NCI-H2107 treated with DMSO at 0.1 percent for 48 hours (cell line): ENCODE measurements around the gene CHCHD6.

Experiments used
- DNase-seq: peaks from one replicate; lab custom pipeline; 2025; ENCODE audit not compliant: unreplicated experiment; lab: John Stamatoyannopoulos, UW

The CHCHD6 gene

DNA sequence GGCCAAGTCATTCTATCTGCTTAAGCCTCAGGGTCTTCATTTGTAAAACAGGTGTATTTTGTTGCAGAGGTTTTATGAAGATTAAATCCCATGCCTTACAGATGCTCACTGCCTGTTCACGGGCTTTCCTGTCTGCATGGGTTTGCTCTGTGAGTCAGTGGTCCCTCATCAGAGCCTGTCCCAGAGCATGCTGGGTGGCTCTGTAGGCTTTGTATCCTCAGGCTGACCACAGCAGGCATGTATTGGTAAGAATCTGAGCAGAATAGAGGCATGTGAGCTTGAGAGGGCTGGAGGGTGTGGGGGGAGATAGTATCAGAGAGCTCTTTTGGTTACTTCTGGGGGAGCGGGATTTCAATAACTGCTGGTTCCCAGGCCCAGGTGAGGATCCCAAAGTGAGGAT, 233.5 kb downstream of the CHCHD6 start:
- no peak for DNase-seq

DNA sequence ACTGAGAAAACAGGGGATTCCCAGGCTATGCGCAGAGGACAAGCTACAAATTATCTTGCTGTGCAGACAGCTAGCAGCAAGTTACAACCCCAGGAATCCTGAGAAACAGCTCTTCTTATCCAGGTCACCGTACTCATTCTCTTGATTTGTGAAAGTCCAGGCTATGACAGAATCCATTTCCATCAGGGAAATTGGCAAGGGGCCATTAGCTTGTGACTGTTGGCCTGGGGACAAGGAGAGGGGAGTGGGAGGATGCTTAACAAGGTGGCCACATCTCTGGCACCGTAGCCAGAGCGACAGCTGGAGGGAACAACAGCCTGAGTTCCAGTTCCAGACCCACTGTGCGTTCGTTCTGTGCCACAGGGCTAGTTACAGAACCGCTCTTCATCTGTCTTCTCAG, 233.9 kb downstream of the CHCHD6 start:
- DNase-seq = no peak

DNA sequence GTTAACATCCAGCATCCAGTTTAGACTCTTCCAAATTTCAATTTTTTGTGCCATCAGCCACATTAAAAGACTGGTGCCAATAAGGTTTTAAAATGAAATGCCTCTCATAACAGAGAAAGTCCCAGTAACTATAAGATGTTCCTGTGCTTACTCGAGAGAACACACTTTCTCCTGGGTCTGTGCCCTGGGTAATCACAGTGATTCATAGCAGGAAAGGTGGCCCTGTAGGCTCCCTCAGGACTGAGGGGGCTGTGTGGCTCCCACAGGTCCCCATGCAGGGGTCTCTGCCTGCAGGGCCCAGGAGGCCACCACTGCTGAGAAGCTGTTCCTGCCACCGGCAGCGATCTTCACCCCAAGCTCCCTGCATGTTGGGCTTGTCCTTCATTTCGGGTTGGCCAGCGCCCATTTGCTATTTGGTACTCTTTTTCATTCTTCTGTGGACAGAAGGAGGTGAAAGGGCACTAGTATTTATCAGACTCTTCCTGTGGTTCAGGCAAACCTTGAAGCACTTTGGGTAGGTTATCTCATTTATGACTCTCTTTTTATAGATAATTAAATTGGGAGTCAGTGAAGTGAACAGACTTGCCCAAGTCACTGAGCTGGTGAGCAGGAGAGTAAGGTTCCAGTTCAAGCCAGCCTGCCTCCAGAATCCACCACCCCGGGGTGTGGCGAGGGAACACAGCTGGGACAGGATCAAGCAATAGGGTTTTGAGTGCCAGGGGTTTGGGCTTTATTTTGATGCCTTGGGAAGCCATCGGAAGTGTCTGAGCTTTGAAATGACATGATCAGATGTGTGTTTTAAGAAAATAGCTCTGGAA, 234.7 kb downstream of the CHCHD6 start:
- no peak for DNase-seq

DNA sequence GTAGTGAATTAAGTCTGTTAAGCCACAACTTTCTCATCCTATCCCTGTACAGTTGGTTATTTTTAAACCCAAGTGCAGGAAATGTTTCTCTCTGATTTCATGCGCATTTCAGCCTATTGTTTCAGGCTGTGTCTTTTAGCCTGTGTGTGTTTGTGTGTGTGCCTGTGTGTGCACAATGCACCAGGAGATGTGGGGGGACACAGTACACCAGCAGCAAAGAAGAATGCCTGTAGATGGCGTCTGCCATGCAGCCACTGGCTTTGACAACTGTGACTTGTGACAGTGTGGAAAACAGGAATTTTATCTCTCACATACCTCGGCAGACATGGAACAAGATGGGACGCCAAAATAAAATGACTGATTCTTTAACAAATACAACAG, 235.3 kb downstream of the CHCHD6 start:
- no peak for DNase-seq

DNA sequence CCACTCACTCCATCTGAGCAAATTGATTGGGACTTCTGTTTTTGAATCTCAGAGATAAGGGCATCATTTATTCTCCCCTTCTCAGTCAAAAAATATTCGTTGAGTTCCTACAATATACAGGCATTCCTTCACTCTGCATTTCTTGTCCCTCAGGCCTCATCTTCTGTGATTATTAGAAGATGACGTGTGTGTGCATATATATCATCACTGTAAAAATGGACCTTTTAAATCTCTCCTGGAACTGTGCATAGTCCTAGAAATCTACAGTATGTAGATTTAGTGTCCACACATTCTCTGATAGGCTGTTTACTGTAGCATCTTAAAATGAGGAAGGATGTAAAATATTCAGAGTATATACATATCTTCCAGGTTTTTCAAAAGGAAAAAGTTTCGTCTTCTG, 235.7 kb downstream of the CHCHD6 start:
- DNase-seq = no peak

DNA sequence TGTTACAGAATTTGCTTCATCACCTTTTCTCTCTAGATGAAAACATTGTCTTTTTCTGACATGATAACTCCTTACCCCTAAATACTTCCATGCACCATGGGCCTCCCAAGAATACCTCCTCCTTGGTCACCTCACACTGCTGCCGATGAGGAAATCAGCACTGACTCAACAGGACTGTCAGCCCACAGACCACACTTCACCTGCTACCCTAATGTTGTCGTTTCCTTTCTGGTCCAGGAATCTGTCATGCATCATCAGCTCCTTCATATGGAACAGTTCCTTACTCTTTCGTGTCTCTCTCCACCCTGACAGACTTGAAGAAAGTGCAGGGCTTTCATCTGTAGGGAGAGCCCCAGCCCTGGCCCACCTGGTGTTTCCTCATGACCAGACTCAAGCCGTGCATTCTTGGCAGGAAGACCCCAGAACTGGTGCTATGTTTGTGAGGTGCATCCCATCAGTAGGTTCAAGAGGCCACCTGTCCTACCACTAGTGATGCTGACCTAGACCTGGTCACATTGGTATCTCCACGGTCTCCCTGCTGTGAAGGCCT, 237.8 kb downstream of the CHCHD6 start:
- DNase-seq = no peak

DNA sequence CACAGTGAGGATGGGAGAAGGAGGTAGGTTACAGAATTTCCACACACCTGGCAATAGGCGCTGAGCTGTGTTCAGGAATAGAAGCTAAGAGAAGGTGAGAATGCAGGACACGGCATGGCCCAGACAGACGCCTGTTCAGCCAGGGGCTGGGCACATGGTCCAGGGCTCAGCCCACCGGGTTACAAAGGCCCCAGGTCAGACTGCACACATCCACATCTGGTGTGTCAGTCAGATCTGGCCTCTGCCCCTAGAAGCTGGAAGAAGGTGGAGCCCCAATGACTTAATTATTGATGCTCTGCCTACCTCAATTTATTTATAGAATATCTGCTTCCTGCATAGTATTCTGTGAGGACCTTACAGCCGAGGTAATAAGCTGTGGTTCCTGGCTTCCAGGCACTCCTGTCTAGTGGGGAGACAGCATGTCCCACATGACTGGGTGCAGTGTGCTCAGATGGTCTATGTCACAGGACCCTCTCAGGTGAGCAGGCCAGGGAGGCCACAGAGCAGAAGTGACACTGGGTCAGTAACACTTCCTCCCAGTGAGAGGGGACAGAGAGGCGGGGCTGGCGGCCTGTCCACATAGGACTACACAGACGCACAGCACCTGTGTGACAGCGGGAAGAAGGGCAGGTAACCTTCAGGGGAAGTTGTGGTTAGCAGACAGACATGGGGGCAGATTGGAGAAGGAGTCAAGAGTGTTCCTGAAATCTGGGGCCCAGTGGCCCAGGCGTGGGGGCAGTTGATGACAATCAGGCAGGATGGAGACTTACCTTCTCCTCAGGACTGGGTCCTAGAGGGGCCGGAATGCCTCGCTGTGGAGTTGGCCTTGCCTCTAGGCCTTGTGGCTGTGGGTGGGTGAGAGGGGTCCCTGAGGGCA, 240.3 kb downstream of the CHCHD6 start:
- DNase-seq = no peak

DNA sequence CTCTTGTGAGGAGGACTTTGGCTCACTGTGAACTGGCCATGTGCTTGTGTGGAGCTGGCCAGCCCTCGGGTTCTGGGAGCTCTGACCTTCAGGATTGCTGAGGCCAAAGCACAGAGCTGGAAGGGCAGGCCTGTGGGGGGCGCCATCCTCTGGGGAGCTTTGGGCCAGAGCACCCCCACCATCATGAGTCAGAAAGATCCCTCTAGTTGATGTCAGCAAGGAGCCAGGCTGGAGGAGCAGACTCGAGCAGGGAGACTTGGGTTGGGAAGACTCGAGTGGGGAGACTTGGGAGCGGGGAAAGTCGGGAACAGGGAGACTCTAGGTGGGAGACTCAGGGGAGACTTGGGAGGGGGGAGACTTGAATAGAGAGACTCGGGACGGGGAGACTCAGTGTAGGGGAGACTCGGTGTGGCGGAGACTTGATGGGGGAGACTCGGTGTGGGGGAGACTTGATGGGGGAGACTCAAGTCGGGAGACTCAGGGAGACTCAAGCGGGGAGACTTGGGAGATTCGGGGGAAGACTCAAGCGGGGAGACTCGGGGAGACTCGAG, 241.2 kb downstream of the CHCHD6 start:
- no peak for DNase-seq

DNA sequence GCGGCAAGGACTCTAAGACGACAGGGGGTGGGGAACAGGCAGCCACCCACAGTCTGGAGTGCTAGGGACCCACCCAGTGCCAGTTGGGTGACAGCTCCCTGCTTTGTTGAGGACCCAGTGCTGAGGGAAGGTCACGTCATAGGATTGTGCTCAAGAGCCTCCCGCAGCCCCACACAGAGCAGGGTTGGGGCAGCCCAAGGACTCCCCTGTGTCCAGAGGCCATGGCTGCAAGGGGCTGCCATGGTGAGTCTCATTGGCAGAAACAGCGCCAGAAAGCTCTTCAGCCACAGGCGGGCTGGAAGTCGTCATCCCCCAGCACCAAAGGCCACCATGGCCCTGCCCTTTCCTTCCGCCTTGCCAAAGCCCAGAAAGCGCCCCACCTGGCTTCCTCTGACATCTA, 241.9 kb downstream of the CHCHD6 start:
- DNase-seq = no peak

DNA sequence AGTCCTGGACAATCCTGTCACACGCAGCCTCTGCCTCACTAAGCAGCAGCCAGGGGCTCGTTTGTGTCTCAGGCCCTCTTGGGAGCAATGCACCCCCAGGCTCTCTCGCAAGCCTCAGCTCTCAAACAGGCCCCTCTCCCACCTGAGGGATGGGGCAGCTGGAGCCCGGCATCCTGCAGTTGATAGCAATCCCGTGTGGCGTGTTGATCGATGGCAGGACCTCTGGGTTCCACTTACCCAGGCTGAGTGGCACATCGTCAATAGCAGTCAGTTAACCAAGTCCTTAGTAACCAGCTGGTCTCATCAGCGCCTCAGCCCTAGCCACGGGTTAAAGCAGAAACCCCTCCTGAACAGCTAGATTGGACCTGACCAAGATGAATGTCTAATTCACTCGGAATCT, 242.4 kb downstream of the CHCHD6 start:
- DNase-seq = no peak

DNA sequence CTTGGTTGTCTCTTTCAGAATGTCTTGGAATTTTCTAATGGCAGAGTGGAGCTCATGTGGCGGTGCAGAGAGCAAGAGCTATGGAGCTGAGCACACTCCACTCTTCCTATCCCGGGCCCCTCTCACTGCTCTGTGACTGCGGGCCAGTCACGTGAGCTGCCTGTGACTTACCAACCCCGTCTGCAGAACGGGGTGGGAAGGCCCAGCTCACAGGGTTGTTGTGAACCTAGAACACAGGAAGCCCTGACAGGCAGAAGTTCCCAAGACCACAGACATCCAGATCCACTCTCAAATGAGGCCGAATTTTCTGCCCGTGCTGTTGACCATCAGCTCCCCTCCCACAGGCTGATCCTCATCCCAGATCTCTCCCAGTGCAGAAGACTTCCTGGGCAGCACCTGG, 243.4 kb downstream of the CHCHD6 start:
- DNase-seq = no peak

DNA sequence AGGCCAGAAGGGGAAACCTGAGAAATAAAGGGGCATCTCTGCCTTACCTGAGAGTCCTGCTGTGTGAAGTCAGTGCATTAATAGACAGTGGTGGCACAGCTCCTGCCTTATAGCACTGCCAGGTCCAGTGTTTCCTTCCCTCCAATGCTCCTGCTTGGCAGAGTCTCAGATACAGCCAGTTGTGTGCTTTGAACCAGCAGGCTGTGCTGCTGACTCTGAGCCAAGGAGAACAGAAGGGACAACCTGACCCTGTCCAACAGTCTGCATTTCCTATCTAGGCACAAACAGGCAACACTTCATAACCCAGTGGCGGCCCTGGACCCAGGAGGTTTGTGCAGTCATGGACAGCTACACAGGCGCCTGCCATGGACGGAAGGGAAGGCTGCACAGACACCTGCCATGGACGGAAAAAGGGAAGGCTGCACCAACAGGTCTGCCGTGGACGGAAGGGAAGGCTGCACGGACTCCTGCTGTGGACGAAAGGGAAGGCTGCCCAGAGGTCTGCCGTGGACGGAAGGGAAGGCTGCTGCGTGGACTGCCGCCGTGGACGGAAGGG, 245.0 kb downstream of the CHCHD6 start:
- DNase-seq = no peak

DNA sequence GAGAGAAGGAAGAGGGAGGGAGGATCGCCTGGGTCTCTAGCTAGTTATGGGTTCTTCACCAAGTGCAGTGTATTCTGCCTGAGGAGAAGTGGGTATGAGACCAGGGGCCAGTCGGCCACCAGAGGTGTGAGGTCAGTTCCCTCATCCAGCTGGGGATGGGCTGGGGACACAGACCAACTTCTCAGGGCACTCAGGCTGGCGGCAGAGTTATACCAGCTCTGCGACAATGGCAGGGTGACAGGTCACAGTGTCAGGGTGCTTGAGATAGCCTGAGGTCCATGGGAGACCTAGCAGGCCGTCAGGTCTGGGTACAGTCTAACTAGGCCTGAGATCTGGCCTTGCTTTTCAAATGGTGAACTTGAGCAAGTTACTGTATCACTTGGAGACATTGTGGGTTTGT, 247.5 kb downstream of the CHCHD6 start:
- DNase-seq = no peak

DNA sequence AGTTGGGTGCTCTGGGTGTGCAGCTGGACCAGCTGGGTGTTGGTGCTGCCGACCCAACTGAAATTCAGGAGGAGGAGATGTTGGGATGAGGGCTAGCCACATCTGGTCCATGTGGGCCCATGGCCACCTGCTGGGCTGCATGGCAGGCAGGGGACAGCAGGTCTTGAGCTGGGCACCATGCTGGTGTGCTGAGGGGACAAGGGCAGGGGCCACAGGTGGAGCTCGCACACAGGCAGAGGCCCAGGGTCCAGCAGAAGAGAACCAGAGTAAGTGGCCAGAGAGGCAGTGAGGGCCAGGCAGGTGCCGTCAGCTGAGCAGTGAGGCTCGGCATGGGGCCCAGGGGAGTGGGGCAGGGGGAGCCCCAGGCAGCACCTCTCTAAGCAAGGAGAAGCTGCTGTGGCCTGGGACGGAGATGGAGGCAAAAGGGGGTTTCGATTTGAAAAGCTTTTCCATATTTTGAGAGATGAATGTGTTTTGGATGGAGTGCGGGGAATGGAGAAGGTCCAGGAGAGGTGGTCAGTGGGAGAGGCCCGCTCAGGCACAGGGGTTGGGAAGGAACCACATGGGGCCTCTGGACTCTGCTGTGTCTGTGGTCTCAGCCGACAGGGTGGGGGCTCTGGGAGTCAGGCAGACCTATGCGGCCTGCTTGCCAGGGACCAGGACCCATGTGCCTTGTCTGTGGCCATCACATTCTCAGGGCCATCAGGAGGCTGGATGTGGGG, 248.4 kb downstream of the CHCHD6 start:
- no peak for DNase-seq

DNA sequence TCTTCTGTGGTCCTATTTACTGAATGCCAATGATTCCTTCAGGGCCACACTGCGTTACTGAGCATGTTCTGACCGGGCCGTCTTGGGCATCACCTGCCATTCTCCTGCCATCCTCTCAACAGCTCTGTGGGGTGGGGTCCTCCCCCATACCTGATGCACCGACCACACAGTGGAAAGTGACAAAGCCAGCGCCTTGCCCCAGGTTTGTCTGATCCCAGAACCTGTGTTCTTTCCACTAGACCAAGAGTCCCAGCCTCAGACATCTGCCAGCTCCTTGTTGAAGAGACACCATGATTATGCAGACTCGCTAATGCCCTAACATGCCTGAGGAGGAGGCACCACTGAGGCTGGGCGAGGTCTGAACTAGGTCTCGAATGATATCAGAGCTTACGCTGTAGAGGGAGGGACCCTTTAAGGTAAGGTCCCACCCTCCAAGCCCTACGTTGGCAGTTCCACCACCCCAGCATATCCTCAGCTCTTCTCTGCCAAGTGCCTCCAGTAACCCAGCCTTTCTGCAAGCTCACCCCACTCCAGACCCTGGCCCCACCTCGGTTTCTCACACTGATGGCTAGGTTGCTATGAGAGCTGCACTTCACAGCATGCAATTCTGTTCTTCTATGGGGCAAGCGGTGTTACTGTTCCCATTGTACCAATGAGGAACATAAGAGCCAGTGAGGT, 249.1 kb downstream of the CHCHD6 start:
- DNase-seq = no peak

DNA sequence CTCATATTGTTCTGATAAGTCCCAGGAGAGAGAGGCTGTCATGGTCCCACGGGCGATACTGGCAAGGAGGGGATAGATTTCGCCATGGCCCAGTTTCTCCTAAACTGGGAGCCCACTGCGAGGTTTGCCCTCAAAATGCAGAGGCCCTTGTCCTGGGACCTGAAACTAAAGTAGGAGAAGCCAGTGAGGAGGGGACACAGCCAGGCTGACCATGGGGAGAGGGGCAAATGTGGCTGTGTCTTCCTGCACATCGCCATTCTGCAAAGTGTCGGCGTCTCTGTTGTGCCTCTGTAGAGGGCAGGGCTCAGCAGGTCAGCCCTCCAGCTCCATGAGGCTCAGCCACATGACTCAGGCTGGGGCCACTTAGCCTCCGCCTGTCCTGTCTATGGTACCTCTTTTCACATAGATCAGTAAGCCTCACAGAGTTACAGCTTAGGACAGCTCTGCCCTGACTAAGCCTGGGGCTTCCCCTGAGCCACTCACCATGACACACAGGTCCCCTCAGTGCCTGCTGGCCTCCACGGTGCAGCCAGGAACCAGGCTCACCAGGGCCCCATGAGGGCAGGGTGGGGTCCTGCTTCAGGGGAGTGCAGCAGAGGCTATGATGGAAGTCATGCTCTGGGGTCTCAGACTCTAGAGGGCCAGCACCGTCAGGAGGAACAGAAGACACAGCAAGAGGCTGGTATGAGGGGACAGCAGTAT, 250.3 kb downstream of the CHCHD6 start:
- DNase-seq = no peak

DNA sequence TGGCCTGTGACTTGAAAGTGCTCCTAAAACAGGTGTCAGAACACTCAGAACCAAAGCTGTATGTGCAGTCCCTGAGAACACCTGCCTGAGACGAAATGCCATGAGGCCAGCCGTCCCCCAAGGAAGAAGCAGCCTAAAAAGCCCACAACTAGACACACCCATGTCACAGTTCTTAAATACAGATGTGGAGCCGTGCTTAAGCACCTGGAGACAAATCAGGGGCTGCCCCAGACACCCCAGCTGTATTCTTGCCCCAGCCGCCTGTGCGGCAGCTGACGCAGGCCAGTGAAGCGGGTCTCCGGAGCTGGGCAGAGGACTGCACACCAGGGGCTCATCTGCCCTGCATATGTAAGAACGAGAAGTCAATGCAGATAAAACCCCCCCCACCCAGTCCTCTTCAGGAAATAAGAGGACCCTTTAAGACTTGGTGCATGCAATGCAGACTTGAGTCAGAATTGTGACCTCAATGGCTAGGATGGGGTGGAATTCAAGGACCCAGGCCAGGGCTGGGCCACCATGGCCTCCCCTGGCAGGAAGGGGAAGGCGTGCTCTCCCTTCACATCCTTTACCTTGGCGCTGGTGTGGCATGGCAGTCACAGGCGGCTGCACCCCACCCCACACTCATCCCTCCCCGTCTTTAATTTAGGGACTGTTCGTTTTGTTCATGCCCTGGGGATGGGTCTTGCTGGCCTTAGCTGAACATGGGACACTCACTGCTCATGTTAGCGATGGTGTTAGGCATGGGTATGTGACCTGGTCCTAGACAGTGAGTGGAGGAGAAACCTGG, 251.2 kb downstream of the CHCHD6 start:
- no peak for DNase-seq

DNA sequence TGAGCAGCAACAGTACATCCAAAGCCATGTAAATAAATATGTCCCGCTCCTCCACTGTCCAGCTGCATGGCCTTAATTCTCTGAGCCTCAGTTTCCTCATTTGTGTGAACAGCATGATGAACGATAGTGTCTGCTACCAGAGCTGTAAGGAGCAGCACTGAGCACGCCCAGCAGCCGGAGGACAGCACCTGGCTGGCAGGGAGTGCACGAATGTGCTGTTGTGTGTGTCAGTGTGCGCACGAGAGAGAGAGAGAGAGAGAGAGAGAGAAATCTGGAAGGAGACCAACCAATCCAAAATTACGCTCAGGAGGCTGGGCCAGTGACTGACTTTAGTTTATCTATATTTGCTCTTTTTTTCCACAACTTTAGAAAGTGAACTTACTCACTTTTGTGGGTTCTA, 252.3 kb downstream of the CHCHD6 start:
- no peak for DNase-seq
